Stimulated activated CD8-positive, alpha-beta memory T cell treated with anti-CD3 and anti-CD28 coated beads, Interleukin-15, amount 100 ng/mL, for 4 hours (primary cell): ENCODE data around the gene BZW2.
A peak's percentile ranks its signal among the peaks of the same experiment; 100 is the strongest.

Experiments used
- DNase-seq, 2 donors: peaks; one replicate each; pipeline ENCODE4 v3.0.0-alpha.2; 2020; ENCODE audit warnings: low read depth in 2 of 2

The BZW2 gene

DNA sequence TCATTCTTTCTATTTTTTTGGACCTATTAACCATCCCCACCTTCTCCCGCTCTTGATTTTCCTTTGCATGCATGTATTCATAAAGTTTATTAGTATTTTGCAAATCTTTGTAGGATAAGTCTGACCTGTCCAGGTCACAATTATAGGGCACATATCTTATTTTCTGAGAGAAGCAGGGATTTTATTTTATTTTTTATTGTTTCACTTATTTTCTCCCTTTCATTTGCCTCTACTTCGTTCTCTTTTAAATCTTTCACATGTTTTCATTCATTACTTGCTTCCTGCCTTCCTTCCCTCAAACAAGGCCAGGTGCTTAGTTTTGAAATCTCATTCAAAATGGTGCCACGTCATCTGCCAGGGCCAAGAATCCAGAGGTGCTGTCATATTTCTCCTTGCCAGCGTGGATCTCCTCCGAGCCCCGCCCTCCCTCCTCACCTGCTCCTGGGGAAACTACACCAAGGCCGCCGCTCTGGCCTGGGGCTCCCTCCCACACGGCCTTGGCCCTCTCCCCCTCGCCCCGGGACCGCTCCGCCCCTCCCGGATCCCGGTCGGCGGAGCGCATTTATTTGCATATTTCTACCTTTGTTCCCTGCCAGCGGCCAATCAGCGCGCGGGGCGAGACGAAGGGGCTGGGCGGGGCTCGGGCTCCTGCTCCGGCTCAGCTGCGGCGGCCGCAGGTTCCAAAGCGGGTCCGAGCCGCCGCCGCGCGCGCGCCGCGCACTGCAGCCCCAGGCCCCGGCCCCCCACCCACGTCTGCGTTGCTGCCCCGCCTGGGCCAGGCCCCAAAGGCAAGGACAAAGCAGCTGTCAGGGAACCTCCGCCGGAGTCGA is 107.3 kb downstream of the BZW2 start, which contains the start of gene TSPAN13:
TSS of gene TSPAN13 (plus strand) at position 654 of the 830 bp plus-strand sequence. CDS start 213 bp downstream, outside the sequence.
- DNase-seq: peak; percentile 19 to 26

DNA sequence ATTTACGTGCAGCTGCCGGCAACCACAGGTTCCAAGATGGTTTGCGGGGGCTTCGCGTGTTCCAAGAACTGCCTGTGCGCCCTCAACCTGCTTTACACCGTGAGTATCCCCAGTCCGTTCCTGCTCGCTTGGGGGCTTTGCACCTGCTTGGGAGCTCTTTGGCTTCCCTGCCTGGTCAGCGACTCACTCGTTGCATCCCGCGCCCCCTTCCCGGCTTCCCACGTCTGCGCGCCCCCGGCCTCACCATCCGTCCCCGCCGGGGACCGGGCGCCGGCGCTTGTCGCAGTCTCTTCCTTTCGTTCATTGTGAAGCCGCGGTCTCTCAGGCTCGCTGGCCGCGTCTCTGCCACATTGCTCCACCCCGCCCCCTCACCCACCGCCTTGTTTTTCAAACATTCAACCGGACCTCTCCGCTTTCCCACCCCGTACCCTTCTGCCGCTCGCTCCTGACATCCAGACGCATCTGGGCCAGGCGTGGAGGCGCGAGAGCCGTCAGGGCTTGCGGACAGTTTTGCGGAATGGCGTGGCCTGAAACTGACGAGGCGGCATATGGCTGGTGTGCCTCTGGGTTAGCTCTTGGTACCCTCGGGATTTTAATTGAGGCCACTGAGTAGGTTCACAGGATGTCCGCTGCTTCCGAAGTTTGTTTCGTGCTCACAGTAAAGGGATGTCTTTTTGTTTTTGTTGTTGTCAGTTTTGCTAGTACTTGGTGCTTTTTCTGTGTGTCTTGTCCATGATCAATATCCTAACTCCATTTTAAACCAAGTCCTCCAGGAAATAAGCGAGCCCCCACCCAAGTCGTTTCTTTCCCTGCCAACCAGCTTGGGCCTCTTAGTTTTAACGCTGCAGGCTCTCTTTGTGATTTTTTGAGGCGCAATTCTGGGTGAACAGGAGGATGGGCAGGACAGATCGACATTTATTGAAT is 108.2 kb downstream of the BZW2 start:
- DNase-seq: no peak

DNA sequence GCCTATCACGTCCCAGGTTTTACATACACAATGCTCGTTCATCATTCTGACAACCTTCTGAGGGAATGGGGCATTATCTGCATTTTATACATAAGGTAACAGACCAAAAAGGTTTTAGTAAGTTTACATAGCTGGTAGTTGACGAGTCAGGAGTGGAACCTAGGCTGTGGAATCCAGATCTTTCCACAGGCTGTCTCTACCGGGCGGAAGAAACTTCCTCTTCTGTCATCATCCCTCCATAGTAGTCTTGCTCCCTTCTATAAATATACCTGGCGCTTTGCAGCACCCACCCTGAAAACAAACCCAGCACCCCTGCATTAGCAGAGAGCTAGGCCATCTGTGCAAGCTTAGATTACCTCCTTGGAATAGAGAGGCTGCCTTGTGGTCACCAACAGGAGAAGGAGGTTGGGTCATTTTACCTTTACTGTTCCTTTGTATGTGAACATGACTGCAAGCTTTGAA is 108.9 kb downstream of the BZW2 start:
- no peak for DNase-seq

DNA sequence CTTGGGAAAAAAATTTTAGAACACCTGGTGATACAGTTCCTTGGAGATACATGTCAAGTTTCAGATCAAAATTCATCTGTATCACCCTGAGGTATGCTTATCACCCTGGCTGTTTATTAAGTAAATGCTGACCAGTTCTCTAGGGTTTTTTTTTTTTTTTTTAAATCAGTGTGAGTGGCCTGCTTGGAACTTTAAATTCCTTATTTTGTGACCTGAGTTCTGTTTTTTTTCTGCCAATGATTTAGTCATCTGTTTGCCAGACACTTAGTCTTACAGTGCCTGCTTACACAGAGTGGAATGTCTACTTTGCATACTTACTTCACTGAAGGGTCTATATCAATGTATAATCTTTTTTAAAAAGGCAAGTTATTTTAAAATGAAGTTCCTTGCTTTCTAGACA is 109.4 kb downstream of the BZW2 start:
- DNase-seq: no peak
